D721Med (cell line): Measurements from ENCODE around the gene MTMR3.

Experiments used
- DNase-seq: peaks from one replicate; pipeline ENCODE4 v3.0.0; 2011; ENCODE audit warnings: low spot score; ENCODE audit not compliant: insufficient read length
- FAIRE-seq: peaks from 2 replicates; lab custom pipeline; 2011; peaks lifted over from hg19 to GRCh38; lab: Jason Lieb, UNC
- CTCF ChIP-seq: IDR thresholded peaks from 2 replicates; pipeline ENCODE4 v1.5.1; 2012; ENCODE audit warnings: mild to moderate bottlenecking, control low read depth; ENCODE audit not compliant: insufficient read depth; ENCODE audit errors: missing control alignments

The MTMR3 gene

GRCh38 chr22:30000566-30000965, 117.6 kb downstream of the MTMR3 start:
- DNase-seq = no peak

GRCh38 chr22:30001459-30001858, 118.5 kb downstream of the MTMR3 start:
- no peak for DNase-seq
- no peak for TF ChIP-seq CTCF
- FAIRE-seq = no peak

More at GRCh38 chr22:30000566-30000965, 117.6 kb downstream of the MTMR3 start:
- TF ChIP-seq CTCF = no peak
- no peak for FAIRE-seq

GRCh38 chr22:30002861-30003486, 120.0 kb downstream of the MTMR3 start:
- no peak for TF ChIP-seq CTCF
- DNase-seq (no peak), FAIRE-seq (no peak)

GRCh38 chr22:30004101-30004500, 121.1 kb downstream of the MTMR3 start:
- DNase-seq = no peak
- no peak for FAIRE-seq
- TF ChIP-seq CTCF = no peak

- no peak for TF ChIP-seq CTCF
- FAIRE-seq = no peak
- no peak for DNase-seq
These were observed 121.7 kb downstream of the MTMR3 start for GRCh38 chr22:30004694-30005093.

GRCh38 chr22:30005213-30005857, 122.4 kb downstream of the MTMR3 start:
- no peak for FAIRE-seq
- TF ChIP-seq CTCF = peak; percentile 99
- no peak for DNase-seq

- FAIRE-seq (no peak), DNase-seq (no peak)
- TF ChIP-seq CTCF = no peak
These were observed 124.4 kb downstream of the MTMR3 start for GRCh38 chr22:30007361-30007760.
